ENCODE measurements around the gene CCDC197. TPM values are rescaled to one million over a fixed set of nuclear protein-coding genes. Genes with fewer than 3 reads are reported as not detected.

CCDC197 gene
- total and polyA plus RNA-seq, 9 of the 15 experiments (the other 6 are each of a cell fraction or from before 2014, with no cell fraction given): not detected

- H3K4me3 ChIP-seq: no peak overlapping the region
- no TSS peak for BruUV-seq (replicated peaks)
- CTCF ChIA-PET (ENCODE audit: low intra/inter-chr PET ratio): no interaction called here
- WGBS (ENCODE audit: insufficient coverage, low coverage, missing lambda C conversion rate): 0% methylated on average over 5 of the region's 7 CpGs
- ATAC-seq (no peak), DNase-seq (ENCODE audit: extremely low read depth in 1 of 4, low spot score in 3 of 4) (no peak), FAIRE-seq (no peak)
- H4K20me1 ChIP-seq (replicated peaks; ENCODE audit: control insufficient read depth, insufficient read depth, low read length): no peaks in the 10 kb centered on the region
- no peaks in the 10 kb centered on the region for H3K9me3 ChIP-seq (replicated peaks; ENCODE audit: control insufficient read depth, insufficient read depth, low read depth, low read length)
- H3K36me3 ChIP-seq (ENCODE audit: control insufficient read depth, insufficient read depth, low read length): no peaks in the 10 kb centered on the region
- H3K4me2 ChIP-seq (ENCODE audit: insufficient read depth, low read length): no peak overlapping the region
- H3K79me2 ChIP-seq (ENCODE audit: control insufficient read depth, insufficient read depth, low read length): no peaks in the 10 kb centered on the region
- H3K9me1 ChIP-seq (ENCODE audit: control insufficient read depth, insufficient read depth, low read length): no peaks in the 10 kb centered on the region
- no peak overlapping the region for H3K9ac ChIP-seq (ENCODE audit: insufficient read depth in 1 of 2, low read depth in 2 of 2, low read length in 2 of 2)
- POLR2A ChIA-PET: no interaction called here
- no peak overlapping the region for H2AFZ ChIP-seq (ENCODE audit: low read depth, low read length)
- in situ Hi-C loops (cut with MboI) (no loop called here), intact Hi-C loops (cut with micrococcal nuclease) (no loop called here)
- H3K27me3 ChIP-seq (ENCODE audit: control insufficient read depth in 2 of 2, insufficient read depth in 2 of 2, low read length in 2 of 2): peaks cover 2 to 12% of the 10 kb centered on the region in 2 experiments; a peak in 2 of 5 replicates
- no peak overlapping the region for H3K27ac ChIP-seq (ENCODE audit: extremely low read depth, low read depth, low read length)
- no peak for TF ChIP-seq HCFC1 (IDR thresholded peaks at IDR 0.05; ENCODE audit: low read depth, low read length)
- no peak for TF ChIP-seq TEAD4 (IDR thresholded peaks at IDR 0.05; ENCODE audit: low read length)
- TF ChIP-seq TEAD4 (CRISPR knock-in tag; IDR thresholded peaks at IDR 0.05; ENCODE audit: borderline replicate concordance): no peak
- no peak for TF ChIP-seq HNRNPLL (IDR thresholded peaks at IDR 0.05; ENCODE audit: low read depth, low read length, poor library complexity, severe bottlenecking)
- TF ChIP-seq RBM25 (IDR thresholded peaks at IDR 0.05; ENCODE audit: low read depth, low read length, severe bottlenecking): peak; percentile 14
- H3K4me1 ChIP-seq (replicated peaks in 1 of 2; ENCODE audit: control insufficient read depth in 2 of 2, insufficient read depth in 2 of 2, low read length in 2 of 2): peaks cover 0 to 8% of the 10 kb centered on the region in 2 experiments; a peak in 1 of 5 replicates
Measured at GRCh38 chr14:93958567-93959238, 38.4 kb upstream of the CCDC197 start.
